Lower leg skin (tissue), 4 donors: ENCODE results near the gene RPH3AL. TPM values are rescaled to one million over a fixed set of nuclear protein-coding genes. Genes with fewer than 3 reads are reported as not detected.

ENCODE experiments used
- DNase-seq, 2 donors: peaks; one replicate each; pipeline ENCODE4 v3.0.0-alpha.2; 2019; ENCODE audit warnings: low spot score in 2 of 2
- H3K4me3 ChIP-seq: fragments of 200-600 bp; sonication (generic); 2 replicates; pipeline ENCODE4 v1.5.1; 2017; ENCODE audit warnings: mild to moderate bottlenecking, low read depth; ENCODE audit not compliant: poor library complexity, severe bottlenecking
- POLR2A ChIP-seq, 2 donors: fragments of 450-650 bp; IDR thresholded peaks; one replicate each; pipeline ENCODE4 v1.6.1; 2016 to 2017; ENCODE audit warnings: antibody characterized with exemption in 2 of 2, mild to moderate bottlenecking in 1 of 2, moderate library complexity in 1 of 2
- WGBS, 2 donors: methylation state at CpG; one replicate each; pipeline ENCODE4 v1.1.5; 2018; 5-methylcytosine and 5-hydroxymethylcytosine counted together
- intact Hi-C: fragments of 100-400 bp; cut with DNase I; formaldehyde crosslinking; loops from one replicate; pipeline ENCODE4 v1.15.0; 2023; ENCODE audit warnings: low total_unique reads
- total RNA-seq, 4 donors: library from RNA; depleted of rRNA; stranded (reverse); fragments of >200 nt; gene quantifications; one replicate each; pipeline ENCODE4 v1.1.0, GENCODE V29; 2016
- TF ChIP-seq, protein P1 (sequence below), 3 donors: fragments of 450-650 bp; IDR thresholded peaks; one replicate each; pipeline ENCODE4 v1.5.1; 2016; ENCODE audit warnings: antibody characterized with exemption in 3 of 3, mild to moderate bottlenecking in 3 of 3, moderate library complexity in 2 of 3

RPH3AL gene
- total RNA-seq, 4 donors from 2014 or later = 8.6 to 22.9 (median 15.9) TPM

DNA sequence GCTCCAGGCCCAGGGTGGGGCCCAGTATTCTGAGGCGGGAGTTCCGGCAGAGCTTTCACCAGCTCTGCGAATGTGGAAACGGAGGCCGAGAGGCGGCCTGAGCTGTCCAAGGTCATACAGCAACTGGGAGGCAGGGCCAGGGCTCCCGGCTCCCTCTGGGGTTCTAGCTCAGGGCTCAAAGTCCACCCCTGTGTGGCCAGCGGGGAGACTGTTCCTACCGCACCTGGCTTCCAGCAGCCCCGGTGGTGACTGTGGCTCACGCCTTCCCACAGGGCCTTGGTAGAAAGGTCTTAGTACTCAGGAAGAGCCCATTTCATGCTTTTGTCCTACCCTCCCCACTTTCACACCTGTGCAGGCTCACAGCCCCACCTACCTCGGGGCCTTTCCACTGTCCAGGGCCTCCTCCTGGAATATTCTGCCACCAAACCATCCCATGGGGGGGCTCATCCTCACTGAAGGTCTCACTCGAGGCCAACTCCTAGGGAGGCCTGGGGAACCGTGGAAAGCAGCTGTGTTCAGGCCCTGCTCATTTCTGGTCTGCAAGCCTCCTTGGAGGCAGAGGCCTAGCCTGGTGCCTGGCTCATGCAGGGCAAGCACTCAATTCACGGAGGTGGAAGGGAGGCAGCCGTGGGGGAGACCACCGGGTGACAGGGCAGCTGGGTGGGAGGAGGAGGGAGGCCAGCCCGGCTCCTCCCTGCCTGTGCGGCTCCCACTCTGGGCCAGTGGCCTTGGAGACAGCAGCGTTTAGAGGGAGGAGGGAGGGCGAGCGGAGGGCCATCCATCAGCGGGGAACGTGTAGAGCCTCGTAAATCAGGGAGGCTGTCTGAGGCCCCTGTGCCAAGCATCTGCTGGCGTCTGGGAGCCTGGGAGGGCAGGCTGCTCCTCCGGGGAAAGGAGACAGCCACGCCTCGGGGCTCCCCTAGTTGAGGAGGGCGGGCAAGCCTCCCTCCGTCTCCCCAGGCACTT, 158.5 kb downstream of the RPH3AL start:
- TF ChIP-seq, protein P1, sequence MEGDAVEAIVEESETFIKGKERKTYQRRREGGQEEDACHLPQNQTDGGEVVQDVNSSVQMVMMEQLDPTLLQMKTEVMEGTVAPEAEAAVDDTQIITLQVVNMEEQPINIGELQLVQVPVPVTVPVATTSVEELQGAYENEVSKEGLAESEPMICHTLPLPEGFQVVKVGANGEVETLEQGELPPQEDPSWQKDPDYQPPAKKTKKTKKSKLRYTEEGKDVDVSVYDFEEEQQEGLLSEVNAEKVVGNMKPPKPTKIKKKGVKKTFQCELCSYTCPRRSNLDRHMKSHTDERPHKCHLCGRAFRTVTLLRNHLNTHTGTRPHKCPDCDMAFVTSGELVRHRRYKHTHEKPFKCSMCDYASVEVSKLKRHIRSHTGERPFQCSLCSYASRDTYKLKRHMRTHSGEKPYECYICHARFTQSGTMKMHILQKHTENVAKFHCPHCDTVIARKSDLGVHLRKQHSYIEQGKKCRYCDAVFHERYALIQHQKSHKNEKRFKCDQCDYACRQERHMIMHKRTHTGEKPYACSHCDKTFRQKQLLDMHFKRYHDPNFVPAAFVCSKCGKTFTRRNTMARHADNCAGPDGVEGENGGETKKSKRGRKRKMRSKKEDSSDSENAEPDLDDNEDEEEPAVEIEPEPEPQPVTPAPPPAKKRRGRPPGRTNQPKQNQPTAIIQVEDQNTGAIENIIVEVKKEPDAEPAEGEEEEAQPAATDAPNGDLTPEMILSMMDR (IDR thresholded peaks at IDR 0.05) = no peak
- TF ChIP-seq POLR2A (IDR thresholded peaks at IDR 0.05) = no peak
- DNase-seq = no peak
- intact Hi-C loops = no loop called here
- WGBS, 2 donors = 54 to 66% methylated on average over 19 to 31 of the region's 31 CpGs
- no peak overlapping the region for H3K4me3 ChIP-seq

DNA sequence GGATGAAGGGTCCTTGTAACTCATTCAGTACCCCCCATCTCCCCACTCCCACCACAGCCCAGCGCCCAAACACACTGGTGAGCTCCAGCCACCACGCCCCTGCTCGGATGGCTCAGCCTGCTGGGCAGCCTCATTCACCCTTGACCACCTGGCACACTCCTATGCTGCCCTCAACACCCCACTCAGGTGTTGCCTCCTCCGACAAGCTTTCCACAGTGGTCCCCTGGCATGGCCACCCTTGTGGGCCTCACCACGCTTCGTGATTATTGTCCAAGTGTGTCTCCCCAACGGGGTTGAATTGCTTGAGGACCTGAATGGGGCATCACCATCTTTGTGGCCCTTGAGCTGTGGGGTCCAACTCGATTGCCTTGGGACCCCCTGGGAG, 159.2 kb downstream of the RPH3AL start:
- intact Hi-C loops = no loop called here
- WGBS, 2 donors = 93 to 98% methylated on average over 8 of the region's 8 CpGs
- TF ChIP-seq, protein P1 (IDR thresholded peaks at IDR 0.05) = no peak
- TF ChIP-seq POLR2A (IDR thresholded peaks at IDR 0.05) = no peak
- no peak for DNase-seq
- H3K4me3 ChIP-seq = no peak overlapping the region

DNA sequence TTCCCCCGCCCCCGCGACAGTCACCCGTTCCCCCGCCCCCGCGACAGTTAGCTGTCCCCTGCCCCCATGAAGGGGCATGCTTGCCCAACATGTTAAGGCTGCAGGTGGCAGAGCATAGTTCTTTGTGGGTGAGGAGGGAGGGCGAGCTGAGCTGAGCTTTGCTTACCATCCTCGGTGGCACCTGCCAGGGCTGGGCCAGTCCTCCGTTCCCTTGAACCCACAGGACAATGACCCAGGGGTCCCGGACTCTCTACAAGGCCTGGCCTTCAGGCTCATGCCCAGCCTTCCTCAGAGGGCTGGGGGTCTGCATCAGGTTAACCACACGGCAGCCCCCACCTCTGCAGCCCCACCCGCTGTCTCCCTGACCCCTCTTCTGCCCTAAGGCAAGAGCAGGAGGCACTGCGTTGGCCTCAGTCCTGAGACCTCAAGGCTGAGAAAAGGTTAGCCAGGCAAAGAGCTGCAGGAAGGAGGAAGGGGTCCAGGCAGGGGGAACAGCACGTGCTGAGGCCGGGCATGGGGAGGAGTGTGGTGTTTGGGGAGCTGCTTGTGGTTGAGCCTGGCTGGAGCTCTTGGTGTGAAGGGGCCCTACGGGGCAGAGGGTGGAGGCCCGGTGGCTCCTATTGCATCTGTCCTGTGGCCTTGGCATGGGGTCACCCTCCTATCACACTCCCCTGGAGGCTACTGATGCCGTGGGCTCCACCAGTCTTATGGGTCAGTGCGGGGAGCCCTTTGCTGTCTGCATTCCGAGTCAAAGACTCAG, 159.8 kb downstream of the RPH3AL start:
- no peak for DNase-seq
- 67 to 85% methylated on average over 8 to 12 of the region's 21 CpGs for WGBS, 2 donors
- no peak overlapping the region for H3K4me3 ChIP-seq
- intact Hi-C loops = no loop called here
- TF ChIP-seq, protein P1 (IDR thresholded peaks at IDR 0.05) = no peak
- TF ChIP-seq POLR2A (IDR thresholded peaks at IDR 0.05) = no peak

DNA sequence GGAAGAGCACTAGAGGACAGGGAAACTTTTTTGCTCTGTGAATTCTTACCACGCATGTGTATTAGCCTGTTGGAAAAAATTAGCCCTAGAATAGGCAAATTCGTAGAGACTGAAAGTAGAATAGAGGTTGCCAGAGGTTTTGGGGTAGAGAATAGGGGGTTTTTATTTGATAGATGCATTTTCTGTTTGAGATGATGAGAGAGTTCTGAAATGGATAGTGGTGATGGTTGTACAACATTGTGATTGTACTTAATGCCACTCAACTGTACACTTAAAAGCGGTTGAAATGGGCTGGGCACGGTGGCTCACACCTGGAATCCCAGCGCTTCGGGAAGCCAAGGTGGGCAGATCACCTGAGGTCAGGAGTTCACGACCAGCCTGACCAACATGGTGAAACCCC, 163.2 kb downstream of the RPH3AL start:
- H3K4me3 ChIP-seq = no peak overlapping the region
- intact Hi-C loops = no loop called here
- 88 to 89% methylated on average over 7 of the region's 7 CpGs for WGBS, 2 donors
- no peak for TF ChIP-seq POLR2A (IDR thresholded peaks at IDR 0.05)
- TF ChIP-seq, protein P1 (IDR thresholded peaks at IDR 0.05) = no peak
- DNase-seq = no peak

DNA sequence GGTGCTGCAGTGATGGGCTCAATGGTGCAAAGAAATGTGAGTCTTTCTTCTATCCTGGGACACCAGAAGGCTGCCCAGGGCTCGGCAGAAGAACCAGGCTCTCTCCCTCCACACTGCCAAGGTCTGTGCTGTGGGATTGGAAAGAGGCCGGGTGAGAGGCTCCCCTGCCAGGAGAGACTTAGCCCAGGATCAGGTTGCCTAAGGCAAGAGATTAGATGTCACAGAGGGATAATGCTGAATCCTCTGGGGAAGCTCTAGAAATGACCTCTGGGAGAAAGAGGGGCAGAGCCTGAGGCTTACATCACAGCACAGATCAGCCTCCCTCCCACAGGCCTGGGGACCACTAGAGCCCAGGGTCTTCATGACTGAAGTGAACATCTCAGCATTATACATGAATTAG, 165.5 kb downstream of the RPH3AL start:
- TF ChIP-seq, protein P1 (IDR thresholded peaks at IDR 0.05) = no peak
- no peak for TF ChIP-seq POLR2A (IDR thresholded peaks at IDR 0.05)
- 59 to 77% methylated on average over 2 of the region's 2 CpGs for WGBS, 2 donors
- no peak overlapping the region for H3K4me3 ChIP-seq
- no peak for DNase-seq
- intact Hi-C loops = no loop called here
